ENCODE data around the gene C12orf57. TPM values are rescaled to one million over a fixed set of nuclear protein-coding genes. Genes with fewer than 3 reads are reported as not detected.

The C12orf57 gene
- total RNA-seq, 4 donors from 2014 or later: 175 to 220 (median 183) TPM

DNA sequence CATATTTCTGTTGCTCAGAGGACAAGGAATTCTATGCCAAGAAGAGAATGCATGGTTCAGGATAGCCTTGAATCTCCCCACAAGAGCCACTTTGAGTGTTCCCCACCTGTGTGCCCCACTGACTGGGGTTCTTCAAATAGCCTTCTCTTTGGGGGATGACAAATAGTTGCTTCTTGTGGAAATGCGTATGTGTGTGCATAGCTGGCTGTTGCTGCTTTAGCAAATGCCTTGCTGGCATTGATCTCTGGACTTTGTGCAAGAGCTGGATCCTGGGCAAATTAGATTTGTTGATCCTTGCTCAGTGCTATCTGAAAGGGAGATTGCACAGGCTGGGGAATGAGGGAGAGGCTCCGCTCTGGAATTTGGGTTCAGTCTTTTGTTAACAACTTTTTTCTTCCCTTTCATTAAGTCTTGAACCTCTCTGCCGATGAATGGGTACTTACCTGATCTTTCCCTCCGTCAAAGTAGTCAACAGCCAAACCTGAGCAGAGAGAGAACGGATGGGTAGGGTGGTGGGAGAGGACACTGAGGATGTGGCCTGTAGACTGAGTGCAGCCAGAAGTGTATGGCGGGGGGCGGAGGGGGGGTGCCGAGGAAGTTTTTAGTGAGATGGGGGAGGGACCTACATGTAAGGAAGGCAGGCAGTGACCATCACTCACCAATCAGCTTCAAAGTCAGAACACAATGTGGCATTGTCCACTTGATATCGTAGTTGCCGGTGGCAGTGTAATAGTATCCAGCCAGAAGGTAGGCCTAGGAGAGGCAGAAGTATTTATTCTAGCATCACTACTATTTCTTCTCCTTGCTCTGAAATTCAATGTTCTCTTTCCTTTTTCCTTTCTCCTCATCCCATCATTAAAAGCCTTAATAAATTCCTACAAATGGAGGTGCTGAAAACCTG is 37.6 kb downstream of the C12orf57 start:
- no peak for ATAC-seq
- intact Hi-C loops (cut with DNase I; ENCODE audit: low total_unique reads): no loop called here
- Histone ChIP-seq H3K27ac (peak overlapping the region in 1 of 4 donors; percentile 43), H3K9me3 (no peaks in the 10 kb centered on the region), H3K36me3 (peaks cover 0 to 70% of the 10 kb centered on the region in 2 donors), H3K4me1 (no peaks in the 10 kb centered on the region), H3K27me3 (no peaks in the 10 kb centered on the region), H3K4me3 (no peak overlapping the region)
- no peak for TF ChIP-seq POLR2A (IDR thresholded peaks at IDR 0.05)
- TF ChIP-seq, protein P1, sequence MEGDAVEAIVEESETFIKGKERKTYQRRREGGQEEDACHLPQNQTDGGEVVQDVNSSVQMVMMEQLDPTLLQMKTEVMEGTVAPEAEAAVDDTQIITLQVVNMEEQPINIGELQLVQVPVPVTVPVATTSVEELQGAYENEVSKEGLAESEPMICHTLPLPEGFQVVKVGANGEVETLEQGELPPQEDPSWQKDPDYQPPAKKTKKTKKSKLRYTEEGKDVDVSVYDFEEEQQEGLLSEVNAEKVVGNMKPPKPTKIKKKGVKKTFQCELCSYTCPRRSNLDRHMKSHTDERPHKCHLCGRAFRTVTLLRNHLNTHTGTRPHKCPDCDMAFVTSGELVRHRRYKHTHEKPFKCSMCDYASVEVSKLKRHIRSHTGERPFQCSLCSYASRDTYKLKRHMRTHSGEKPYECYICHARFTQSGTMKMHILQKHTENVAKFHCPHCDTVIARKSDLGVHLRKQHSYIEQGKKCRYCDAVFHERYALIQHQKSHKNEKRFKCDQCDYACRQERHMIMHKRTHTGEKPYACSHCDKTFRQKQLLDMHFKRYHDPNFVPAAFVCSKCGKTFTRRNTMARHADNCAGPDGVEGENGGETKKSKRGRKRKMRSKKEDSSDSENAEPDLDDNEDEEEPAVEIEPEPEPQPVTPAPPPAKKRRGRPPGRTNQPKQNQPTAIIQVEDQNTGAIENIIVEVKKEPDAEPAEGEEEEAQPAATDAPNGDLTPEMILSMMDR (IDR thresholded peaks at IDR 0.05 in 4 of 5, conservative IDR thresholded peaks at IDR 0.05 in 1 of 5): no peak
- DNase-seq: no peak
- in situ Hi-C loops (cut with MboI; ENCODE audit: low sequenced_read_pairs in 4 of 4): no loop called here

- intact Hi-C loops (cut with DNase I; ENCODE audit: low total_unique reads) (no loop called here), in situ Hi-C loops (cut with MboI; ENCODE audit: low sequenced_read_pairs in 4 of 4) (no loop called here)
- H3K27me3 ChIP-seq: no peaks in the 10 kb centered on the region
- no peak overlapping the region for H3K4me3 ChIP-seq
- DNase-seq (no peak), ATAC-seq (no peak)
- no peak overlapping the region for H3K27ac ChIP-seq
- H3K4me1 ChIP-seq: no peaks in the 10 kb centered on the region
- peaks cover 0 to 58% of the 10 kb centered on the region in 2 donors for H3K36me3 ChIP-seq
- no peaks in the 10 kb centered on the region for H3K9me3 ChIP-seq
- TF ChIP-seq, protein P1 (IDR thresholded peaks at IDR 0.05 in 4 of 5, conservative IDR thresholded peaks at IDR 0.05 in 1 of 5): no peak
- no peak for TF ChIP-seq POLR2A (IDR thresholded peaks at IDR 0.05)
Measured at GRCh38 chr12:6982532-6982931, 38.7 kb downstream of the C12orf57 start.

GRCh38 chr12:6987956-6988553 is 44.2 kb downstream of the C12orf57 start:
- Histone ChIP-seq H3K9me3 (no peaks in the 10 kb centered on the region), H3K27ac (no peak overlapping the region)
- TF ChIP-seq POLR2A (IDR thresholded peaks at IDR 0.05): no peak
- TF ChIP-seq, protein P1 (IDR thresholded peaks at IDR 0.05 in 4 of 5, conservative IDR thresholded peaks at IDR 0.05 in 1 of 5): no peak

More at GRCh38 chr12:6987956-6988553, 44.2 kb downstream of the C12orf57 start:
- no peaks in the 10 kb centered on the region for H3K4me1 ChIP-seq
- H3K36me3 ChIP-seq: peaks cover 0 to 3% of the 10 kb centered on the region in 2 donors
- H3K27me3 ChIP-seq: no peaks in the 10 kb centered on the region
- intact Hi-C loops (cut with DNase I; ENCODE audit: low total_unique reads): no loop called here
- H3K4me3 ChIP-seq: no peak overlapping the region
- ATAC-seq (no peak), DNase-seq (no peak)
- in situ Hi-C loops (cut with MboI; ENCODE audit: low sequenced_read_pairs in 4 of 4): no loop called here

MicroRNAs within 50 kb of the gene (microRNA counts, 767-probe panel; counts per million panel counts)
- microRNA hsa-miR-141-3p (356 to 448 counts per million in 2 donors), microRNA hsa-miR-200c-3p (356 to 448 counts per million in 2 donors)

Small RNA genes lying within 50 kb of the gene (microRNA-seq; reads per million reads assigned to microRNA genes)
- 0.85 to 1.2 reads per million in 2 donors for gene MIR141 (ENCODE audit: borderline replicate concordance in 2 of 2)
- gene MIR200C (ENCODE audit: borderline replicate concordance in 2 of 2): 129 to 134 reads per million in 2 donors

Other genes with a start within 250 kb of the C12orf57 start
- not detected for gene PIANP, start 243.2 kb upstream of the C12orf57 start, total RNA-seq
- 100 to 1,000 TPM in 2 of 4 donors, 10 to 100 TPM in 2; 82.0 to 132 (median 99.0) TPM for gene COPS7A, start 220.0 kb upstream of the C12orf57 start, total RNA-seq
- 100 to 1,000 TPM; 105 to 181 (median 165) TPM for gene MLF2, start 190.9 kb upstream of the C12orf57 start, total RNA-seq
- 10 to 100 TPM; 15.0 to 40.4 (median 31.5) TPM for gene PTMS, start 177.7 kb upstream of the C12orf57 start, total RNA-seq
- not detected for gene LAG3, start 171.5 kb upstream of the C12orf57 start, total RNA-seq
- gene CD4, start 154.5 kb upstream of the C12orf57 start, total RNA-seq: 10 to 100 TPM in 1 of 4 donors, 1 to 10 TPM in 3; 1.8 to 12.9 (median 3.8) TPM
- under 1 TPM in 3 of 4 donors, not detected in 1; 0.16 to 0.31 (median 0.20) TPM for gene GPR162, start 122.2 kb upstream of the C12orf57 start, total RNA-seq
- 1 to 10 TPM in 3 of 4 donors, under 1 TPM in 1; 0.66 to 4.7 (median 1.5) TPM for gene P3H3, start 115.6 kb upstream of the C12orf57 start, total RNA-seq
- gene GNB3, start 103.1 kb upstream of the C12orf57 start, total RNA-seq: not detected
- 1 to 10 TPM in 1 of 4 donors, under 1 TPM in 3; 0.25 to 4.4 (median 0.65) TPM for gene CDCA3, start 92.7 kb upstream of the C12orf57 start, total RNA-seq
- gene USP5, start 91.9 kb upstream of the C12orf57 start, total RNA-seq: 100 to 1,000 TPM in 1 of 4 donors, 10 to 100 TPM in 3; 66.4 to 120 (median 74.1) TPM
- 100 to 1,000 TPM; 500 to 741 (median 604) TPM for gene TPI1, start 76.5 kb upstream of the C12orf57 start, total RNA-seq
- gene SPSB2, start 70.7 kb upstream of the C12orf57 start, total RNA-seq: 10 to 100 TPM in 1 of 4 donors, 1 to 10 TPM in 3; 4.6 to 10.0 (median 5.0) TPM
- 10 to 100 TPM in 2 of 4 donors, 1 to 10 TPM in 2; 6.5 to 14.0 (median 11.0) TPM for gene LRRC23, start 39.2 kb upstream of the C12orf57 start, total RNA-seq
- gene ENO2, start 29.4 kb upstream of the C12orf57 start, total RNA-seq: 1 to 10 TPM in 3 of 4 donors, under 1 TPM in 1; 0.97 to 6.2 (median 1.8) TPM
- gene ATN1, start 16.1 kb upstream of the C12orf57 start, total RNA-seq: 10 to 100 TPM; 11.5 to 31.5 (median 26.5) TPM
- not detected for gene RNU7-1, start 206 bp upstream of the C12orf57 start, total RNA-seq
- gene PTPN6, start 7.3 kb downstream of the C12orf57 start, total RNA-seq: 1 to 10 TPM in 3 of 4 donors, under 1 TPM in 1; 0.87 to 7.6 (median 5.0) TPM
- 100 to 1,000 TPM; 226 to 304 (median 238) TPM for gene PHB2, start 26.6 kb downstream of the C12orf57 start, total RNA-seq
- gene EMG1, start 26.9 kb downstream of the C12orf57 start, total RNA-seq: 10 to 100 TPM; 25.8 to 40.6 (median 32.1) TPM
- 10 to 100 TPM; 19.4 to 42.8 (median 36.7) TPM for gene LPCAT3, start 74.5 kb downstream of the C12orf57 start, total RNA-seq
- gene C1S, start 116.7 kb downstream of the C12orf57 start, total RNA-seq: 10 to 100 TPM; 58.1 to 90.8 (median 85.9) TPM
- gene C1R, start 148.4 kb downstream of the C12orf57 start, total RNA-seq: 10 to 100 TPM; 47.5 to 97.8 (median 74.9) TPM
- gene C1RL, start 165.2 kb downstream of the C12orf57 start, total RNA-seq: 10 to 100 TPM; 15.0 to 18.7 (median 16.7) TPM
- not detected for gene RBP5, start 184.9 kb downstream of the C12orf57 start, total RNA-seq
- 1 to 10 TPM; 1.2 to 3.5 (median 2.4) TPM for gene CLSTN3, start 186.3 kb downstream of the C12orf57 start, total RNA-seq
- 10 to 100 TPM; 66.8 to 96.9 (median 71.1) TPM for gene PEX5, start 245.7 kb downstream of the C12orf57 start, total RNA-seq

Data from gastrocnemius medialis (tissue), 4 donors.